Activated CD8-positive, alpha-beta T cell treated with anti-CD3 and anti-CD28 coated beads for 36 hours (primary cell): ENCODE results near the gene DDX3Y. TPM values are rescaled to one million over a fixed set of nuclear protein-coding genes. Genes with fewer than 3 reads are reported as not detected.

Experiments
- ATAC-seq: fragments of 200-7000 bp; cut with Tn5 transposase; one replicate; pipeline ENCODE4 v1.10.0; 2021; ENCODE audit warnings: mild to moderate bottlenecking, moderate library complexity
- CTCF ChIA-PET: fragments of 350-600 bp; sonication (Branson Sonifier 250); formaldehyde crosslinking; loops from one replicate; lab custom pipeline; 2021; ENCODE audit warnings: antibody characterized with exemption; lab: Charles Lee
- POLR2A ChIA-PET: fragments of 350-600 bp; sonication (Branson Sonifier 250); formaldehyde crosslinking; loops from one replicate; lab custom pipeline; 2021; ENCODE audit warnings: antibody characterized with exemption; lab: Charles Lee
- DNase-seq: peaks from one replicate; pipeline ENCODE4 v3.0.0-alpha.2; 2020
- H3K27ac Mint-ChIP-seq: one replicate; pipeline ENCODE4 v1.8.0; 2021; ENCODE audit warnings: mild to moderate bottlenecking, mixed read lengths
- H3K27me3 Mint-ChIP-seq: one replicate; pipeline ENCODE4 v1.8.0; 2021; ENCODE audit warnings: mixed read lengths
- H3K36me3 Mint-ChIP-seq: one replicate; pipeline ENCODE4 v1.8.0; 2021; ENCODE audit warnings: low read depth, mixed read lengths
- H3K4me1 Mint-ChIP-seq: one replicate; pipeline ENCODE4 v1.8.0; 2021; ENCODE audit warnings: low read depth, mixed read lengths
- H3K4me3 Mint-ChIP-seq: one replicate; pipeline ENCODE4 v1.8.0; 2021; ENCODE audit warnings: mild to moderate bottlenecking, moderate library complexity, mixed read lengths
- H3K9me3 Mint-ChIP-seq: one replicate; pipeline ENCODE4 v1.8.0; 2021; ENCODE audit warnings: mixed read lengths
- intact Hi-C: fragments of 100-400 bp; cut with micrococcal nuclease; formaldehyde crosslinking; loops from one replicate; pipeline ENCODE4 v1.10.0; 2022
- total RNA-seq, 2 experiments: library from RNA; stranded (reverse); gene quantifications; one replicate each; pipeline ENCODE4 v1.2.3, GENCODE V29; 2021
- TF ChIP-seq, protein P1 (sequence below): fragments of 200-600 bp; IDR thresholded peaks from one replicate; pipeline ENCODE4 v1.8.0; 2022; ENCODE audit warnings: antibody characterized with exemption, mild to moderate bottlenecking

DDX3Y gene
- total RNA-seq, 2 experiments from 2014 or later, result 138 to 145 TPM

DNA sequence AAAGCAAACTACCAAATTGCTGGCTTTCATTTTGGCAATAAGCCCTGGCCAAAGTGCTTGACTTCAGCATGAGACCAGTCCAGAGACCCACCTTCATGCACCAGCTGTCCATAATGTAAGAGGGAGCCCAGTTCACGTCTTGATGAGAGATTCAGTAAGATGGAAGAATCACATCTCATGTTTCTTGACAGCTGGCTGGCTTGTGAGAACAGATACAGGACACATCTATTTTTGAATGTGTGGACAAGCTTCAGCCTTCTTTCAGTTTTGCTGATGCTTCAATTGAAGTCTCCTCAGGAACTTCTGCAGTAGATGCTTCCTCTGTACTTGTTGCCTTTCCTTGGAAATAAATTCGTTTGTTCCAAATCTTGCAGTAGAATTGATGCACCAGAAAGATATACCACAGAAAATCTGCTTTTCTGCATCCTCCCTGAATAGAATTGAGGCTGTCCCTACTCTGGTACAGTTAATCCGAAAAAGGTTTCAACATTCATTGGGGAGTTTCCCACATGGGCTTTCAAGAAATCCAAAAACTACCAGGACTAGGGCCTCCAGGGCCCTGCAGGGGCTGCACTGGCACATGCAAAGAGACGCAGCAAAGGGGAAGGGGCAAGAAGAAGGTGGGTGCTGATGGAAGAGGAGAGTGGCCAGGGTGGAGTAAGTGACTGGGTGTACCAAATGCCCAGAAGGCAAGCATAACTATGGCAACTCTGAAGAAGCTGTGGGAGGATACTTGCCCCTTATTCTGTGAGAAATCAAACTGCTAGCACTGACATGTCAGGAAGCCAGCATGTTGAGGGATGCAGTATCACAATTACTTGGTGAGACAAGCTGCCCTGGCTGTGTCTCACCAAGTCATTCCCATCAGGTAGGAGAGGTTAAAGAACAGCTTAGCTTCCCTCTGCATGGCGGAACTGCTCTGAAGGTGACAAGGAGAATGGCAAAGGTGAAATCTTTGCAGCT lies 37.3 kb downstream of the DDX3Y start:
- H3K4me1 Mint-ChIP-seq, result no peaks in the 10 kb centered on the region
- no peaks in the 10 kb centered on the region for H3K36me3 Mint-ChIP-seq
- no peaks in the 10 kb centered on the region for H3K9me3 Mint-ChIP-seq
- POLR2A ChIA-PET, result interaction anchor here (1.1 kb wide), 1 partner anchor 19 kb away, joined by 3 read pairs; no protein-coding TSS in a partner anchor
- ATAC-seq, result no peak
- CTCF ChIA-PET, result no interaction called here
- no peak overlapping the region for H3K27ac Mint-ChIP-seq
- no peak for DNase-seq
- intact Hi-C loops, result no loop called here
- no peaks in the 10 kb centered on the region for H3K27me3 Mint-ChIP-seq
- TF ChIP-seq, protein P1, sequence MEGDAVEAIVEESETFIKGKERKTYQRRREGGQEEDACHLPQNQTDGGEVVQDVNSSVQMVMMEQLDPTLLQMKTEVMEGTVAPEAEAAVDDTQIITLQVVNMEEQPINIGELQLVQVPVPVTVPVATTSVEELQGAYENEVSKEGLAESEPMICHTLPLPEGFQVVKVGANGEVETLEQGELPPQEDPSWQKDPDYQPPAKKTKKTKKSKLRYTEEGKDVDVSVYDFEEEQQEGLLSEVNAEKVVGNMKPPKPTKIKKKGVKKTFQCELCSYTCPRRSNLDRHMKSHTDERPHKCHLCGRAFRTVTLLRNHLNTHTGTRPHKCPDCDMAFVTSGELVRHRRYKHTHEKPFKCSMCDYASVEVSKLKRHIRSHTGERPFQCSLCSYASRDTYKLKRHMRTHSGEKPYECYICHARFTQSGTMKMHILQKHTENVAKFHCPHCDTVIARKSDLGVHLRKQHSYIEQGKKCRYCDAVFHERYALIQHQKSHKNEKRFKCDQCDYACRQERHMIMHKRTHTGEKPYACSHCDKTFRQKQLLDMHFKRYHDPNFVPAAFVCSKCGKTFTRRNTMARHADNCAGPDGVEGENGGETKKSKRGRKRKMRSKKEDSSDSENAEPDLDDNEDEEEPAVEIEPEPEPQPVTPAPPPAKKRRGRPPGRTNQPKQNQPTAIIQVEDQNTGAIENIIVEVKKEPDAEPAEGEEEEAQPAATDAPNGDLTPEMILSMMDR, result no peak
- H3K4me3 Mint-ChIP-seq, result no peak overlapping the region

Other genes with a start within 250 kb of the DDX3Y start
- 10 to 100 TPM; 14.6 TPM for gene USP9Y, start 203.6 kb upstream of the DDX3Y start, total RNA-seq